K562 (cell line): ENCODE measurements around the gene ZPR1. TPM values are rescaled to one million over a fixed set of nuclear protein-coding genes. Genes with fewer than 3 reads are reported as not detected.

Experiments used
- CBX2 ChIP-seq: fragments of 200-600 bp; sonication (generic); IDR thresholded peaks from one replicate; pipeline ENCODE4 v1.6.1; 2012; ENCODE audit warnings: mild to moderate bottlenecking, low read length, inconsistent platforms; ENCODE audit not compliant: insufficient read depth, poor library complexity, severe bottlenecking
- CCAR2 ChIP-seq: fragments of 200-400 bp; formaldehyde crosslinking; IDR thresholded peaks from 2 replicates; pipeline ENCODE4 v1.6.1; 2017; ENCODE audit warnings: mild to moderate bottlenecking, low read depth, low read length
- CREM ChIP-seq: IDR thresholded peaks from 2 replicates; pipeline ENCODE4 v1.6.1; 2014; ENCODE audit warnings: antibody characterized with exemption, low read depth
- MIER1 ChIP-seq: fragments of 450-650 bp; IDR thresholded peaks from 2 replicates; pipeline ENCODE4 v1.6.1; 2016; ENCODE audit warnings: antibody characterized with exemption, mild to moderate bottlenecking, low read depth
- NCOA6 ChIP-seq: fragments of 450-650 bp; IDR thresholded peaks from 2 replicates; pipeline ENCODE4 v1.6.1; 2017; ENCODE audit warnings: mild to moderate bottlenecking
- PRDM10 ChIP-seq: fragments of 450-650 bp; IDR thresholded peaks from 2 replicates; pipeline ENCODE4 v1.6.1; 2018; ENCODE audit not compliant: partially characterized antibody
- TEAD1 ChIP-seq, 2 experiments: fragments of 450-650 bp in 1 of 2; sonication (generic) in 1 of 2; formaldehyde crosslinking; IDR thresholded peaks; 2 replicates each; pipeline versions ENCODE4 v1.4.0 to v1.8.0; 2020 to 2022; ENCODE audit warnings: mild to moderate bottlenecking in 2 of 2, missing genetic modification reagents in 1 of 2
- ZBTB17 ChIP-seq: fragments of 450-650 bp; formaldehyde crosslinking; IDR thresholded peaks from 2 replicates; pipeline ENCODE4 v1.4.0; 2020; ENCODE audit warnings: mild to moderate bottlenecking
- polyA plus RNA-seq, 8 experiments: library from polyadenylated mRNA; depleted of rRNA in 4 of 8; stranded (reverse) in 5 of 8; unstranded in 3 of 8; fragments of >200 nt; fragmentation: Nextera tagmentation in 2 of 8; fragmentation: Illumina TruSeq in 1 of 8; extraction: Ambion mirVana in 2 of 8; extraction: Trizol in 1 of 8; gene quantifications; 2 replicates each; pipeline versions ENCODE4 v1.2.1 to v1.2.3, GENCODE V29; 2011 to 2014; ENCODE audit warnings: inconsistent platforms in 1 of 8, missing spikeins in 1 of 8
- total RNA-seq, 7 experiments: library from RNA; depleted of rRNA in 6 of 7; stranded (reverse); fragments of >200 nt in 6 of 7; fragmentation: Illumina TruSeq in 2 of 7; extraction: Trizol in 2 of 7; gene quantifications; 2 replicates each; pipeline versions ENCODE4 v1.2.1 to v1.2.3, GENCODE V29; 2011 to 2021; ENCODE audit warnings: low replicate concordance in 1 of 7

The ZPR1 gene
- total and polyA plus RNA-seq, 9 of the 15 experiments (the other 6 are each of a cell fraction or from before 2014, with no cell fraction given) = 13.0 to 120 (median 83.8) TPM

GRCh38 chr11:116825434-116825833 lies 37.6 kb upstream of the ZPR1 start (continued):
- TF ChIP-seq PRDM10 = peak; percentile 78
- no peak for TF ChIP-seq CBX2
- no peak for TF ChIP-seq NCOA6
- TF ChIP-seq TEAD1 (CRISPR knock-in tag; IDR thresholded peaks at IDR 0.05) = no peak
- TF ChIP-seq CCAR2 = no peak
- no peak for TF ChIP-seq MIER1
- no peak for TF ChIP-seq ZBTB17 (CRISPR knock-in tag)
- peak; percentile 49 for TF ChIP-seq CREM
